ENCODE data around the gene IRF2BP1.

Gene IRF2BP1

GRCh38 chr19:45885556-45886426, at the start of gene IRF2BP1:
Gene IRF2BP1 (minus strand): TSS chr19:45886141. CDS start chr19:45885774, 367 bp downstream.
- peak; percentile 91 to 93 for DNase-seq

- DNase-seq, result no peak
Observed at GRCh38 chr19:45935267-45935666, 49.3 kb upstream of the IRF2BP1 start.

DNA sequence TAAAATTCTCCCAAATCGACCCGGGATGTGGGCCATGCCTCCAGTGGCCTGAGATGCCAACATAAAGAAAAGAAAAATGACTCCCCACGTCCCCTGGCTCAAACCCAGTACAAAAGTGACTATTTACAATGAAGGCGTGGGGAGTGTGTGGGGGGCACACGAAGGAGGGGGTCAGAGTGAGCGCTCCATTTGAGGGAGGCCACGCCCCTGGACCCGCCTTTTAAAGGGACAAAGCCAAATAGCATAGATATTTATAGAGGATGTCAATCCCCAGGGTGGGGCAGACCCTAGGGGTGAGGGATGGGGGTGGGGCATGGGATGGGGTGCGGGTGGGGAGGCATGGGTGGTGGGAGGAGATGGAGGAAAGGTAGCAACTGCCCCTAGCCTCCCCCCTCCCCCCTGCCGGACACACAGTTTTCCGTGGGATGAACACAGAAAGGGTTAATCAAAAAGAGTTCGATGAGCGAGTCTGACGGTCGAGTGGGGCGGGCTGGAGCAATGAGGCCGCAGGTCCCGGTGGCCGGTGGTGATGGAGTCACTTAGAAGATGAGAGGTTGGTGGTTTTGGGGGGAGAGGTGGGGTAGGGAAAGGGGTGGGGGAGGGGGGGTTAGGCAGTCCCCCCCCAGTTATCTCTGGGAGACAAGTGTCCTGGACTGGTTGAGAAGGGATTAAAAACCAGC, 48.8 kb upstream of the IRF2BP1 start:
- no peak for DNase-seq

- no peak for DNase-seq
Observed at GRCh38 chr19:45933759-45934158, 47.8 kb upstream of the IRF2BP1 start.

DNA sequence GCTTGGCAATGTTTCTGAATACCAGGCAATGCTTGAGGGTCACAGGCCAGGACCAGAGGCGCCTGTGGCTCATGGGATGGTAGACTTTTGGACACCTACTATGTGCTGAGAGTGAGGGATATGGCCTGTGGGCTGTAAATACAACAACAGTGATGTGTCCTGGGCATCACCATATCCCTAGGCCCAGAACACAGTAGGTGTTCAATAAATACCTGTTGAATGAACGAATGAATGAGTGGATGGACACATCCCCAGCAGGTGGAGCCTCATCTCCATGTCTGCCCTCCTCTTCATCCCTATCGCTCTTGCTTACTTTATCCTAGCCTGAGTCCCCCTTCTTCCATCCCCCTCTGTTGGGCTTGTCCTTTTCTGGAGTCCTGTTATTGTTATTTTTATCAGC, 45.1 kb upstream of the IRF2BP1 start:
- no peak for DNase-seq

GRCh38 chr19:45929247-45929646, 43.3 kb upstream of the IRF2BP1 start:
- no peak for DNase-seq

- peak; percentile 90 to 94 for DNase-seq
Observed at GRCh38 chr19:45927565-45928261, 41.8 kb upstream of the IRF2BP1 start.

DNA sequence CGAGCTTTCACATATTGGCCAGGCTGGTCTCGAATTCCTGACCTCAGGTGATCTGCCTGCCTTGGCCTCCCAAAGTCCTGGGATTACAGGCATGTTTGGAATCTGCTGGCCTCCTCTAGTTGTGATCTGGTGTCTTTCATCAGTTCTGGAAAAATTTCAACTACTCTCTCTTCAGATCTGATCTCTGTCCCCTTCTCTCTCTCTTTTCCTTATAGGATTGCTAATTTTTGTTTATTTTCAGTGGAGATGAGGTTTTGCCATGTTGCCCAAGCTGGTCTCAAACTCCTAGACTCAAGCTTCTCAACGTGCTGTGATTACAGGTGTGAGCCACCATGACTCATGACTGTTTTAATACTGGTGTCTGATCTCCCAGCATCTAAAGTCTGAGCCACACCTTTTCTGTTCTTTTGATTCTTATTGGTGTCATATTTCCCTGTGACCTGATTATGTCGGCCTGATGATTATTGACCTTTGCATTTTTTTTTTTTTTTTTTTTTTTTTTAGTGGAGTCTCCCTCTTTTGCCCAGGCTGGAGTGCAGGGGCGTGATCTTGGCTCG, 39.0 kb upstream of the IRF2BP1 start:
- no peak for DNase-seq

DNA sequence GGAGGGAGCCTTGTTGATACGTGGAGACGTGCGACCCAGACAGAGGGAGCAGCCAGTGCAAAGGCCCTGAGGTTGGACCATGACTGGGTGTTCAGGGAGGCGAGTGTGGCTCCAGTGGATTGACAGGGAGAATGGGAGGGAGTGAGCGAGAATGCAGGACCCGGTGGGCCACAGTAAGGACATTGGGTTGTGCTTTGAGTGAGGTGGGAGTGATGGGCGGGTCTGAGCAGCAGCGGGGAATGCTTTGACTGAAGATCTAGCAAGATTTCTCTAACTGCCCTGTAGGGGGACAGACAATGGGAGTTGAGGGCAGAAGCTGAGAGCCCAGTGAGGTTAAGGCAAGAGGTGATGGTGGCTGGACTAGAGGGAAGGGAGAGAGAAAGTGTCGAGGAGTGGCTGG, 36.3 kb upstream of the IRF2BP1 start:
- DNase-seq, result no peak

GRCh38 chr19:45920458-45920857, 34.5 kb upstream of the IRF2BP1 start:
- DNase-seq, result no peak

- no peak for DNase-seq
Observed at GRCh38 chr19:45919678-45920077, 33.7 kb upstream of the IRF2BP1 start.

DNA sequence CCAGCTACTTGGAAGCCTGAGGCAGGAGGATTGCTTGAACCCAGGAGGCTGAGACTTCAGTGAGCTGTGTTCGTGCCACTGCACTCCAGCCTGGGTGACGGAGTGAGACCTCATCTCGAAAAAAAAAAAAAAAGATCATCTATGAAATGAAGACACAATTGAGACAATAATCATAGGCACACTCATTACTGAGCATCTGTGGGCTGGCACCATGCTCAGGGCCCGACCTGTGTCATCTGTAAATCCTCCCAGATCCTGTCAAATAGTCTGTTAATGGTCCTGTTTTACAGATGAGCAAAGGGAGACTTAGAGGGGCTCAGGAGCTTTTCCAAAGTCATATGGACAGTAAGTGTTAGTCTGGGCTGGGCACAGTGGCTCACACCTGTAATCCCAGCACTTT, 32.8 kb upstream of the IRF2BP1 start:
- no peak for DNase-seq

DNA sequence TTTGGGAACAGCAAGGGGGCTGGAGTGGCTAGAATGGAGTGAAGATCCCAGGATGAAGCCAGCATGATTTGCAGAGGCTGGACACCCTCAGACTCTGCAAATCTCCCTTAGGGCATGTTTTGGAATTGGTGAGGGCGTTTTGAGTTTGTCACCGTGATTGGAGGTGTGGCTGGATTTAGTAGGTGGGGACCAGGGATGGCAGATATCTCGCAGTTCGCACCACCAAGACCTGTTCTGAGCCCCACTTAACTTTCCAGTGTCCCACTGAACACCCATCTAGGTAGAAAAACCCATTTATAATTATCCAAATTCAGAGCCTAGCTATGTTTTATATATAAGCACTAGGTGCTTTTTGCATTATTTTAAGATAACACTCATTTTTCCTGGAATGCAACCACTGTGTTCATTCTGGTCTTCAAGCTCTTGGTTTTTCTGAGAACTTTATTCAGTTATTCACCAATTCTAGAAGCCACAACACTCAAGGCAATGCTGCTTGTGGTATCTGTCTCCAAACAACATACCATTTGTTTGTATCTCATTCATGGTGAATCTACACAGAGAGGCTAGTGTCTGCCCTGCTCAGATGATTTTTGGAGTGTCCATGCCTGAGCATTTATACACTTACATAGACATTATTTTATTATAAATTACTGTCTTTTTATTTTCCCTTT, 31.6 kb upstream of the IRF2BP1 start:
- no peak for DNase-seq

DNA sequence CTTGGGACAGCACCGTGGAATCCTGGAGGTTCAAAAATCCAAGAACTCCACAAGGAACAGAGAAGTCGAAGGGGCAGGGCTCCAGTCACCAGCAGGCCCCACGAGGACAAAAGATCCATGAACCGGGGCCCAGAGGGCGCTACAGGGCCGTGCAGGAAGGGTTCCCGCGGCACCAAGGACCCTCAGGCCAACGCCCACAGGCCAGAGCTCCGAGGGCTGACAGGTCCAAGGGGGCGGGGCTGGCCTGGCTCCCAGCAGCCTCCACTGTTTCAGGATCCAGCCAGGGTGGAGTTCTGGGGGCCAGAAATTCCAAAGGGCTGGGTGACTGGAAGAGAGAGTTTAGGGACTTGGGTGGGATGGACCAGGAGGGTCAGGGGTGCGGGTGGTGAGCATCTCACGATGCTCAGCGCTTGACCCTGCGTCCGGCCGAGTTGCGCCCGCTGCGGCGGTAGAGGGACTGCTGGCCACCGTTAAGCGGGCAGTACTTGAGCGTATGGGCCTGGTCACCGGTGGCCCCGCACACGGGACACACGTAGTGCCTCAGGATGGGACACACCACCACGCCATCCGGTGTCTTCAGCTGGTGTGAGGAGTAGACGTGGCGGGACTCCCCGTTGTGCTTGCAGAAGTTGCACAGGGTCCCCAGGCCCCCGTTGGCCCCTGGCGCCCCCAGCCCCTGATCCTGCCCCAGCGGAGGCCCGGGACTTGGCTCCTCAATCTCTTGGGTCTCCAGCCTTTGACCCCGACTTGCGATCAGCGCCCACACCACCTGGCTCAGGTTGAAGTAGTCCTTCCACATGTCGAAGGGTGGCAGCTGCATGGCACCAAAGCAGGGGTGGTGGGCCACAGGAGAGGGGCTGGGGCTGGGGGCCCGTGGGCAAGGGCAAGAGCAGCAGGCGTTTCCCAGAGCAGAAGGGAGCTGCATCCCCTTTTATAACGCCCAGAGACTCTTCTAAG, 28.2 kb upstream of the IRF2BP1 start, which contains the start of gene NANOS2:
TSS of gene NANOS2 (minus strand) at position 905 of the 957 bp plus-strand sequence. CDS start at position 820, 85 bp downstream.
- DNase-seq, result no peak

- DNase-seq, result no peak
Observed at GRCh38 chr19:45911291-45911690, 25.4 kb upstream of the IRF2BP1 start.

DNA sequence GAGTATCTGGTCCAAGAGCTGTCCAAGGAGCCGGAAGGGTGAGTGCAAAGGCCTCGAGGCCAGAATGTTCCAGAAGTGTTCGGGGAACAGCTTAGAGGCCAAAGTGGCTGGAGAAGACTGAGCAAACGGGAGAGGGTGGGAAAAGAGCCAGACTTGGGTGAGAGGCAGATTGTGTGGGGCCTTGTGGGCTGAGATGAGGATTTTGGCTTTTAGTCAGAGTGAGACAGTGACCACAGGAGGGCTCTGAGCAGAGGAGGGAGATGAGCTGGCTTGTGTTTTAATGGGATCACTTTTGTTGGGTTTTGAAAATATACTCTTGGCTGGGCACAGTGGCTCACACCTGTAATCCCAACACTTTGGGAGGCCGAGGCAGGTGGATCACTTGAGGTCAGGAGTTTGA, 23.0 kb upstream of the IRF2BP1 start:
- DNase-seq, result no peak

GRCh38 chr19:45906221-45906620, 20.3 kb upstream of the IRF2BP1 start:
- no peak for DNase-seq

DNA sequence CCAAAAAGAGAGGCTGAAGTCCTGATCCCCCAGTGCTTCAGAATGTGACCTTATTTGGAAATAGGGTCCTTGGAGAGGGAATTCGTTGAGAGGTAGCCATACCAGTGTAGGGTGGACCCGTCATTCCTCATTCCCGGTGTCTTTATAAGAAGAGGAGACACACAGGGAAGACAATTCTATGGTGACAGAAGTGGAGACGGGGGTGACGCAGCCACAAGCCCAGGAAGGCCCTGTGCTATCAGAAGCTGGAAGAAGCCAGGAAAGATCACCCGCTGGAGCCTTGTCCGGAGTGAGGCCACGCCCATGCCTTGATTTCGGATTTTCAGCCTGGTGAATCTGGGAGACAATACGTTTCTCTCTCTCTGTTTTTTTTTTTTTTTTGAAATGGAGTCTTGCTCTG, 19.1 kb upstream of the IRF2BP1 start:
- no peak for DNase-seq

- DNase-seq, result peak; percentile 99
Observed at GRCh38 chr19:45902651-45903625, 17.0 kb upstream of the IRF2BP1 start.
